ES-I3 (cell line): ENCODE results near the gene HMX1.

Source experiments
- H3K36me3 ChIP-seq: 2 replicates; pipeline ENCODE4 v1.6.1; 2013; ENCODE audit warnings: mild to moderate bottlenecking, low read length, control low read depth, moderate library complexity; ENCODE audit not compliant: insufficient read depth
- H3K4me1 ChIP-seq: 2 replicates; pipeline ENCODE4 v1.6.1; 2013; ENCODE audit warnings: mild to moderate bottlenecking, control low read depth, low read length; ENCODE audit not compliant: insufficient read depth
- H3K9ac ChIP-seq: 2 replicates; pipeline ENCODE4 v1.6.1; 2013; ENCODE audit warnings: low read depth, mild to moderate bottlenecking, low read length, moderate library complexity
- H3K9me3 ChIP-seq: 2 replicates; pipeline ENCODE4 v1.6.1; 2013; ENCODE audit warnings: mild to moderate bottlenecking, low read length, moderate library complexity; ENCODE audit not compliant: control insufficient read depth, insufficient read depth

HMX1 gene

DNA sequence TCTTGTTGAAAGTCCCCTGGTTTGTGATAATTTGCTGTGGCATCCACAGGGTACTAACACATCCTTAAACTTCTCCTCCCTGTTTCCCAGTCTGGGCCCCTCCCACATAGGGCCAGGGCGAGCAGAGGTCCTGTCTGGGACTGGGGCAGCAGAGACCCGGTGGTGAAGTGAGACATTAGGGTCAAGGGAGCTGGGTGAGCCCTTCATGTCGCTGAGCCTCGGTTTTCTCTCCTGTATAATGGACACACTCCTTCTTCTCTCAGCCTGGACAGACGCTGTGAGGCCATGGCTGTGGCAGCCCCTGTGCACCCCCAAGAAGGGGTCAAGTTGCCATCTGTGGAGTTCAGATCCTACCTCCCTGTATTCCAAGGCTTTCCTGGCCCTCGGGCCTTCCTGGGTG lies 33.0 kb upstream of the HMX1 start:
- no peaks in the 10 kb centered on the region for H3K36me3 ChIP-seq
- H3K9ac ChIP-seq: no peak overlapping the region
- H3K4me1 ChIP-seq: no peaks in the 10 kb centered on the region
- peaks cover 5% of the 10 kb centered on the region; the same call in 1 of the 2 replicates for H3K9me3 ChIP-seq

DNA sequence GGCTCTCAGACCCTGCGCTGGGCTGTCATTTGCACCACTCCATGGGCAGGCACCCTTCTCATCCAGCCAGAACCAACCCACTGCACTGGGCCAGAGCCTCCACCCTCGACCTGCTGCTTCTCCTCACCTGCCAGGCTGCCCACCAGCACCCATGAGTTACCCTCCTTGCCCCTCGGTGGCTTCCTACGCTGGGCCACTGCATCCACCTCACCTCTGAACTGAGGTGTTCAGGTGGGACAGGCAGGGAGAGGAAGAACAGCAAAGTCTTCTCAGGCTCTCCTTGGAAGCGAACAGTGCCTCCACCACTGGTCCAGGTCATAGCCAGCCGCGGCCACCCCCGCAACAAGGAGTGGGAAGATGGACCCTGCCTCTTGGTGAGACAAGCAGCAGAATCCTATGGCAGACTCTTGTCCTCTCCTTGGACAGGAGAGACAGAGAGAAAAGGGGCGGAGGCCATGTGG lies 32.4 kb upstream of the HMX1 start:
- Histone ChIP-seq H3K4me1 (no peaks in the 10 kb centered on the region), H3K9me3 (peaks cover 5% of the 10 kb centered on the region; the same call in 1 of the 2 replicates), H3K9ac (no peak overlapping the region), H3K36me3 (no peaks in the 10 kb centered on the region)

DNA sequence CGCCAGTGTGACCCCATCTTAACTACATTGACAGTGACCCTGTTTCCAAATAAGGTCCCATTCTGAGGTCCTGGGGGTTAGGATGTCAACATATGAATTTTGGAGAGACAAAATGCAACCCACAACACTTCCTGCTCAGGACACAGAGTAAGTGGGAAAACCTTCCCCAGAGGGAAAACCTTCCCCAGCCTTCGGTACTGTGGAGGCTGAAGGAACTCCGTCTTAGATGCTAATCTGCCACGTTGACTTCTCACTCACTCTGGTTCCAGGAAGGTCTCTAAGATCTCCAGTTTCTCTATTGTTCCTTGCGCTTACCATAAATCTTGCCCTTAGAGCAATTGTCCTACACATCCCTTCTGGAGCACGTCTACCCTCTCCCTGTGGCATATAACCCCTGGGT lies 29.7 kb upstream of the HMX1 start:
- Histone ChIP-seq H3K9ac (no peak overlapping the region), H3K4me1 (peaks cover 15% of the 10 kb centered on the region), H3K36me3 (no peaks in the 10 kb centered on the region), H3K9me3 (peaks cover 5% of the 10 kb centered on the region; the same call in 1 of the 2 replicates)

DNA sequence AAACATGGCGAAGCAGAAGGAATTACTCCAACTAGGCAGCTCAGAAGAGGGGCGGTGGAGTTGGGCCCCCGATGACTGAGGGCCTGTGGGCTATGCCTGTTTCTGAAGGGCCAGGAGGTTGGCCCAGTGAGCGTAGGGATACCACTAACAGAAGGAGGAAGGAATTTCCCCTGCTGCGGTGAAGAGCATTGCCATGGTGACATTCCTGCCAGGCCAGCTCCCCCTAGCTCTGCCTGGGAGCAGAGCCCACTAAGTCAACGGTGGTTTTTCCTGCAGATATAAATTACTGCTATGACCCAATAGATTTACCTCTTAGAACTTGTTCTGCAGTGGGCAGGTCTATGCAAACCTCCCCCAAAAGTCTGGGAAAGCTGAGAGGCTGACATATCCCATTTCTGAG lies 28.9 kb upstream of the HMX1 start:
- H3K36me3 ChIP-seq: no peaks in the 10 kb centered on the region
- H3K9ac ChIP-seq: no peak overlapping the region
- H3K4me1 ChIP-seq: peaks cover 16% of the 10 kb centered on the region
- H3K9me3 ChIP-seq: peaks cover 5% of the 10 kb centered on the region; the same call in 1 of the 2 replicates

DNA sequence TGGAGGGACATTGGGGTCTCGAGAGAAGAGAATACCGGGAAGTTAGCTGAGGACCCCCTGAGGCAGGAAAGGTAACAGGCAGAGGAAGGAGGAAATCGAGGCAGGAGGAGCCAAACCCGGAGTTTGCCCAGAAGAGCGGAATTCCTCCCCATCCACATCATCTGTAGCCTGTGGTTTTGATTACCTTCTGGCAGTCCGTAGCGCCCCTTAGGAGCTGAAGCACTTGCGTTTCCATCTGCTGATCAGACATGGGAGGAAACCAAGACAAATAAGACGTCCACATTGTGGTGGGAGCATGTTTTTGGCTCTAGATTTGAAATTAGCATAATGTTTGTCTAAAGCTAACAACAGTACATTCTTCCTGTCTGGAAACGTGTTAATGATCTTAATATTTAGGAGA lies 26.8 kb upstream of the HMX1 start:
- Histone ChIP-seq H3K36me3 (no peaks in the 10 kb centered on the region), H3K9me3 (peaks cover 5% of the 10 kb centered on the region; the same call in 1 of the 2 replicates), H3K4me1 (peaks cover 21% of the 10 kb centered on the region), H3K9ac (no peak overlapping the region)

DNA sequence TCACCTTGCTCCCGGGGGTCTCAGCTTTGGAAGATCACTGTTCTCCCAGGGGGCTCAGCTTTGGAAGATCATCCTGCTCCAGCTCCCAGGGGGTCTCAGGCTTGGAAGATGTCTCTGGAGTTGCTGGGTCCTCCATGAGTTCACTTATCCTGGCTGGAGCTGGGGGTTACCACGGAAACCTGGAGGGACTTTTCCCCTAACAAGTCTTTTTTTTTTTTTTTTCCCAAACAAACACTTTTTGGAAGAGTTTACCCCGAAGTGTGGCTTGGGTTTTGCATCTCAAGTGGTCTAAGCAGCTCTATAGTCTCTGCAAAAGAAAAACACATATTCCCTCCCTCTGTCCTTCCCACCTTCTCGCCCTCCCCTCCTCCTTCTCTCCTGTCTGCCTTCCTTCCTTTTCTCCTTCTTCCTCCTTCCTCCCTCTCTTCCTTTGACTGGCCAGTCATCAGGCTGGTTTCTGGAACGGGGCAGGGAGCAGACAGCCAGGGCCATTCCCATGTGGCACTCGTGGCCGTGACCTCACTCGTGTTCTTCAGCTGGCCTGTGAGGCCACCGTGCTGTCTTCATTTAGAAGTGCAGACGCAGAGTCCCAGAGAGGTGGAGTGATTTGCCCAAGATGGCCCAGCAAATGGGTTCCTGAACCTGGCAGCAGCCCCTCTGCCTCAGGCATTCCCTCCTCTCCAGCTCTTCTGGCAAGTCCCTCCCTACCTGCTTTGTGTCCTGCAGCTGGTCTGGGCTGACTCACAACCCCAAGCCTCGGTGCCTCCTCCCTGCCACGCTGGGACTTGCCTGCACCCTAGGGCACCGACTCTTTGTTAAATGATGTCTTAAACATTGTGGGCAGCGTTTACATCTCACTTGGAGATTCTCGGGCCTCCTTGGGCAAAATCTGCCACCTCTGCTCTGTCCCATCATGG lies 25.9 kb upstream of the HMX1 start:
- H3K36me3 ChIP-seq: no peaks in the 10 kb centered on the region
- H3K9ac ChIP-seq: no peak overlapping the region
- peaks cover 5% of the 10 kb centered on the region; the same call in 1 of the 2 replicates for H3K9me3 ChIP-seq
- H3K4me1 ChIP-seq: peaks cover 21% of the 10 kb centered on the region

DNA sequence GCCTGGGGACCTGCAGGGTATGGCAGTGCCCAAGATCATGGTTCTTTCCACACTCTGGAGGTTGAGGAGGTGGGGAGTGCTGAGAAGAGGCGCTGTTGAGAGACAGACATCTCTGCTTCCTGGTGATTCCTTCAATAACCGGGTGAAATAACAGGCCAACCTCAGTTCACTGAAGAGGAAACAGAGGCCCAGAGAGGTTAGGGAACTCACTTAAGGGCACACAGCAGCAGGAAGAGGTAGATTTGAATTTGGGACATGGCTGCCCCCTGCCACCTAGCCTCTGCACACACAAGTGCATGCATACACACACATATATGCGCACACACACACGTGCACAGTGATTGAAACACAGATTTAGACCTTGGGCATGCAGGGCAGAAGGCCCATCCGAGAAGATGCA lies 24.9 kb upstream of the HMX1 start:
- no peak overlapping the region for H3K9ac ChIP-seq
- no peaks in the 10 kb centered on the region for H3K36me3 ChIP-seq
- H3K4me1 ChIP-seq: peaks cover 21% of the 10 kb centered on the region
- H3K9me3 ChIP-seq: peaks cover 5% of the 10 kb centered on the region; the same call in 1 of the 2 replicates

DNA sequence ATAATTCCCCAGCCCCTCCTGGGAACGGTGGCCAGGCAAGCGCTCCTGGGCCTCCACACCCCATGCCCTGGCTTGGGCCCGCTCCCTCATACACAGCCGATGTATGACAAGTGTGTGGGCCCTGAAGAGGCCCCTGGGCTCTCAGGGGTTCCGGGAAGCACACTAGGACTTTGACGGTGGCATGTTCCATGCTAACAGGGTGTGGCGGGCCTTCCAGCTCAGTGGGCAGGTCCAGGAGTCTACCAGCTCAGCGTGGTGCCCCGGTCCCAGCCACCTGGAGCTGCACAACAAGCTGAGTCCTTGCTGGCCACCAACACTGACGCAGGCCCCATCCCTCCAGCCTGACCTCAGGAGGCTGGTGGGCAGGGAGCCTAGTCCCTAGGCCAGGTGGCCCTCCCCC lies 24.4 kb upstream of the HMX1 start:
- no peak overlapping the region for H3K9ac ChIP-seq
- peaks cover 3% of the 10 kb centered on the region; the same call in 1 of the 2 replicates for H3K9me3 ChIP-seq
- no peaks in the 10 kb centered on the region for H3K36me3 ChIP-seq
- H3K4me1 ChIP-seq: peaks cover 21% of the 10 kb centered on the region

DNA sequence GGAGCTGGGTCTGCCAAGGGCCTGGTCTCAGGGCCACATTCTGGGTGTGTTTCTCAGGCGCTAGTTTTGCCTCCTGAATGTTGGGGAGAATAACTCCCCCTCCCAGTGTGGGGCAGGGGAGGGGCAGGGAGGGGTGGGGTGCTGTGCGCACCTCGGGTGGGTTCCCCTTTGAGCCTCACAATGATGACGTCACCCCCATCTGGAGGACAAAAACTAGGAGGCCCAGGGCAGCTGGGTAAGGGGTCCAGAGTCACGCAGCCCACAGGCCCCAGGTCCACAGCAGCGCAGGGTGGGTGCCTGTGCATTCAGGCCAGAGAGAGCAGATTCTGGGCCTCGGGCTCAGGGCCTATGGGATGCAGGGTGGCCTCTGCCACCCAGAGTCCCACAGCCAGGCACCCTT lies 23.7 kb upstream of the HMX1 start:
- H3K9me3 ChIP-seq: no peaks in the 10 kb centered on the region
- H3K36me3 ChIP-seq: no peaks in the 10 kb centered on the region
- peaks cover 21% of the 10 kb centered on the region for H3K4me1 ChIP-seq
- H3K9ac ChIP-seq: no peak overlapping the region

DNA sequence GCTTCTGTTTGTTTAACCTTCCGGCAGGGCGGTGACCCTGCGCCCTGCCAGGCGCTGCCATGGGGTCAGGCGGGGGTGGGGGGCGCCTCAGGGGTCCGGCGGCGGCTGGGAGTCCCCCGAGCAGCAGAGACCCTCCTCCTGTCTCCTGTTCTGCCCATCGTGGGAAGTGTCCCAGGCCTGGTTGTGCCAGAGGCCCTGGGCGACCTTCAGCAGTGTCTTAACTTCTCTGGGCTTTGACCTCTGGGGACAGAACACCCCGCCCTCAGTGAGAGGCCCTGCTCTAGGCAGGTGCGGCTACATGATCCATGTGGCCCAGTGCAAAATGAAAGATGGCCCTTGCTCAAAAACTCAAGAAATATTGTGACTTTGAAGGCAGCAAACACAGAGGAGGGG lies 22.8 kb upstream of the HMX1 start:
- peak overlapping the region; percentile 53; the same call in 1 of the 2 replicates for H3K9ac ChIP-seq
- H3K4me1 ChIP-seq: peaks cover 22% of the 10 kb centered on the region
- no peaks in the 10 kb centered on the region for H3K36me3 ChIP-seq
- H3K9me3 ChIP-seq: no peaks in the 10 kb centered on the region

DNA sequence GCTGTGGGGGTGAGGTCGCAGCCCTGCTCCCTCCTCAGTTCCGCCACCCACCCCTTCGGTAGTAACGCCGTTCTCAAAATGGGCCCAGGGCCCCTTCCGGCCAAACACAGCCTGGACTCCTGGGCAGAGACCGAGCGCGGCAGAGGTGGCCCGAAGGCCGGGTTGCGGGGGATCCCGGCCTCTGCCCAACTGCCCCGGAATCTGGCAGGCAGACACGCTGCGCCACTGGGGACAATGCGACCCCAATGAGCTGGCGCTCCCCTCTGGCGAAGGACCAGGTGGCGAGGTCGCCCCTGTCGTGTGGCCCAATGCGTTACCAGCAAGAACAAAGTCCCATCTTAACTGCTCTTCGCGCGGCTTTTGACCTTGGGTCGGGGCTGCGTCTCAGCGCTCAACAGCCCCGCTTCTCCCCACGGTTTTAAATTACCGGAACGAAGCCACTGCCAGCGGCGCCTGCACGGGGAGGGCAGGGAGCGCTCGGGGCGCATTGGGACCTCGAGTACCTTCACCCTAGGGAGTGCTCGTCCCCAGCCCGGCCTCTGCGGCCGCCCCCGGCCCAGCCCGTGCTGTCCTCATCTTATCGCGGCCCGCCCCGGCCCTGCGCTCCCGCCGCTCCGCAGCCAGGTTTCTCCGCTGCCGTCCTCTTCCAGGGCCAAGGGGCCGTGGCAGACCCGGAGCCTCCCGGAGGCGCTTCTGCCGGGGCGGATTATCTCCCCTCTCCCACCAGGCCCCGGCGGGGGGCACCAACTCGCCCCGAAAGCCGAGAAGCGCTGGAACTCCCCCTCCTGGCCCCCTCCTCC lies 22.2 kb upstream of the HMX1 start:
- Histone ChIP-seq H3K9ac (peak overlapping the region; percentile 53), H3K9me3 (no peaks in the 10 kb centered on the region), H3K4me1 (peaks cover 24% of the 10 kb centered on the region), H3K36me3 (no peaks in the 10 kb centered on the region)

DNA sequence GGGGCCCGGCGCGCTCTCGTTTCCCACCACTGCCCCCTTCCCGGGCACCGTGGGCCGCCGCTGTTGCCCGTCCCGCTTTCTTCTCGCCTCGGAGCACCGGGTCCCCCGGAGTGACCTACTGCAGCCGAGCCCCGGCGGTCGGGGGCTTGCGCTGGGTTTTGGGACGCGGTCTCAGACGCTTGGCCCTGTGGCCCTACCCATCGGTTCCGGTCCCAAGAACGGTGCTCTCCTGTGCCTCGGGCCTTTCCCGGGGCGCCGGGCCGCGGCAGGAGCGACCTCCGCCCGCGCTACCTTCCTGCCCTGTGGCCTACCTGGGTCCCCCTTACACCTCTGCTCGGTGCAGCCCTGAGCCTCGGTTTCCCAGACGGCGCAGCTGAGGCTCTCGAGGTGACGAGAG lies 21.6 kb upstream of the HMX1 start:
- H3K9me3 ChIP-seq: no peaks in the 10 kb centered on the region
- H3K4me1 ChIP-seq: peaks cover 24% of the 10 kb centered on the region
- peak overlapping the region; percentile 53 for H3K9ac ChIP-seq
- H3K36me3 ChIP-seq: no peaks in the 10 kb centered on the region

DNA sequence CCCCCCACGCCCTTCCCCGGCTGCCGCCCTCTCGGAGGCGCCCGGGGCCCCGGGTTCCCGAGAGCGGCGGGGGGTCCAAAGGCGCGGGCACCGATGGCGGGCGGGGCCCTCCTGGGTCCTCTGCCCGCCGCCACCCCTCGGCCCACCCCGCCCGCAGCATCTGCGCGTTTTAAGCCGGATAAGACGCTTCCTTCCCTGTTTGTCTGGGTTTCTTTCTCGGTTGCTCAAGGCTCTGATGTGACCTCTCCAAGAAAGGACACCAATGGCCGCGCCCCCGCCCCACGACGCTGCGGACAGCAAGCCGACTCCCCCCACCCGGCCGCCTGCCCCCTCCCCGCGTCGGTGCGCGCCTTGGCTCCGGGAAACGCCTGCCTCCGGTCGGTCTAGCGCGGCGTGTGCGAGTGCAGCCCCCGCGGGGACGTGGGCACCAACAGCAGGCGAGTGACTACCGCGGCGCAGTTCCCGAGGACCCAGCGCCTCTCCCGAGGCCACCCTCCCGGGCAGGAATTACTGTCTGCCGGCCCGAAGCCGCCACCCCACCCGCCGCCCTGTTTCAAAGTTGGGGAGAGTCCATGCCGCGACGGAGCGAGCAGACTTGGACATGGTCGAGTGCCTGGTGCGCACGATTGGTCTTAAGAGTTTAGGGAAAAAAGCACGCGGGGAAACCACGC lies 21.1 kb upstream of the HMX1 start:
- Histone ChIP-seq H3K4me1 (peaks cover 20% of the 10 kb centered on the region), H3K36me3 (no peaks in the 10 kb centered on the region), H3K9ac (peak overlapping the region; percentile 53), H3K9me3 (no peaks in the 10 kb centered on the region)
